OCI-M2 (cell line): ENCODE measurements around the gene EDN2.

ENCODE experiments used
- DNase-seq: peaks from one replicate; lab custom pipeline; 2025; ENCODE audit not compliant: unreplicated experiment; lab: John Stamatoyannopoulos, UW

Gene EDN2

GRCh38 chr1:41518471-41518870, 34.0 kb upstream of the EDN2 start:
- no peak for DNase-seq

- DNase-seq: no peak
These were observed 32.6 kb upstream of the EDN2 start for GRCh38 chr1:41517062-41517438.

GRCh38 chr1:41516168-41517061, 31.9 kb upstream of the EDN2 start:
- DNase-seq: peak; percentile 6

GRCh38 chr1:41515778-41516167, 31.3 kb upstream of the EDN2 start:
- DNase-seq: no peak

- DNase-seq: no peak
These were observed 30.7 kb upstream of the EDN2 start for GRCh38 chr1:41515131-41515678.

GRCh38 chr1:41514381-41514780, 29.9 kb upstream of the EDN2 start:
- DNase-seq: no peak

- no peak for DNase-seq
These were observed 28.9 kb upstream of the EDN2 start for GRCh38 chr1:41513383-41513735.

GRCh38 chr1:41512701-41513382, 28.4 kb upstream of the EDN2 start:
- DNase-seq: no peak

- DNase-seq: no peak
These were observed 26.7 kb upstream of the EDN2 start for GRCh38 chr1:41511239-41511540.

GRCh38 chr1:41510531-41511238, 26.2 kb upstream of the EDN2 start:
- no peak for DNase-seq

GRCh38 chr1:41509270-41509671, 24.8 kb upstream of the EDN2 start:
- no peak for DNase-seq

- DNase-seq: no peak
These were observed 23.8 kb upstream of the EDN2 start for GRCh38 chr1:41508290-41508689.

- DNase-seq: no peak
These were observed 23.4 kb upstream of the EDN2 start for GRCh38 chr1:41507836-41508235.

- no peak for DNase-seq
These were observed 22.7 kb upstream of the EDN2 start for GRCh38 chr1:41507110-41507720.

- no peak for DNase-seq
These were observed 19.9 kb upstream of the EDN2 start for GRCh38 chr1:41504114-41505035.

GRCh38 chr1:41503538-41504113, 19.1 kb upstream of the EDN2 start:
- no peak for DNase-seq

GRCh38 chr1:41502912-41503311, 18.4 kb upstream of the EDN2 start:
- no peak for DNase-seq

GRCh38 chr1:41501581-41501980, 17.1 kb upstream of the EDN2 start:
- no peak for DNase-seq

- no peak for DNase-seq
These were observed 16.5 kb upstream of the EDN2 start for GRCh38 chr1:41500781-41501518.
